ENCODE measurements around the gene IL6.
"Not testable (repeated sequence)": the region's sequence is repeated elsewhere in the genome, so short reads cannot be mapped to it uniquely, and the experiment has no call there.

The IL6 gene

DNA sequence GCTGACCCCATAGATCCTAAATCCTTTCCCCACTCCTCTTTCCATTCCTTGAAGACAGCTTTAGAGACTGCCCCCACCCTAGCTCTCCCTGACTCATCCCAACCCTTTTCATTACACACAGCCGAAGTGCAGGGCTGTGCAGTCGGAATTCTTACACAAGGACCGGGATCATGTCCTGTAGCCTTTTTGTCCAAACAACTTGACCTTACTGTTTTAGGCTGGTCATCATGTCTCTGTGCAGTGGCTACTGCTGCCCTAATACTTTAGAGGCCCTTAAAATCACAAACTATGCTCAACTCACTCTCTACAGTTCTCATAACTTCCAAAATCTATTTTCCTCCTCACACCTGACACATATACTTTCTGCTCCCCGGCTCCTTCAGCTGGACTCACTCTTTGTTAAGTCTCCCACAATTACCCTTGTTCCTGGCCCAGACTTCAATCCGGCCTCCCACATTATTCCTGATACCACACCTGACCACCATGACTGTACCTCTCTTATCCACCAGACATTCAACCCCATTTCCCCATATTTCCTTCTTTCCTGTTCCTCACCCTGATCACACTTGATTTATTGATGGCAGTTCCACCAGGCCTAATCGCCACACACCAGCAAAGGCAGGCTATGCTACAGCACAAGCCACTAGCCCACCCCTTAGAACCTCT lies 19.8 kb upstream of the IL6 start:
- H3K9ac ChIP-seq (ENCODE audit: low read depth, low read length); H3K9me3 ChIP-seq (replicated peaks; ENCODE audit: low read length); H3K4me1 ChIP-seq (ENCODE audit: control insufficient read depth, insufficient read depth, low read length); H3K27me3 ChIP-seq (ENCODE audit: control insufficient read depth, insufficient read depth, low read length); H3K36me3 ChIP-seq (ENCODE audit: insufficient read depth, low read length); H3K4me2 ChIP-seq (ENCODE audit: low read length); H3K4me3 ChIP-seq (ENCODE audit: low read length): not testable (repeated sequence)

GRCh38 chr7:22708214-22708613 lies 18.8 kb upstream of the IL6 start:
- H3K4me2 ChIP-seq (ENCODE audit: low read length); H3K4me1 ChIP-seq (ENCODE audit: control insufficient read depth, insufficient read depth, low read length); H3K36me3 ChIP-seq (ENCODE audit: insufficient read depth, low read length); H3K4me3 ChIP-seq (ENCODE audit: low read length); H3K9me3 ChIP-seq (replicated peaks; ENCODE audit: low read length); H3K27me3 ChIP-seq (ENCODE audit: control insufficient read depth, insufficient read depth, low read length); H3K9ac ChIP-seq (ENCODE audit: low read depth, low read length): not testable (repeated sequence)

DNA sequence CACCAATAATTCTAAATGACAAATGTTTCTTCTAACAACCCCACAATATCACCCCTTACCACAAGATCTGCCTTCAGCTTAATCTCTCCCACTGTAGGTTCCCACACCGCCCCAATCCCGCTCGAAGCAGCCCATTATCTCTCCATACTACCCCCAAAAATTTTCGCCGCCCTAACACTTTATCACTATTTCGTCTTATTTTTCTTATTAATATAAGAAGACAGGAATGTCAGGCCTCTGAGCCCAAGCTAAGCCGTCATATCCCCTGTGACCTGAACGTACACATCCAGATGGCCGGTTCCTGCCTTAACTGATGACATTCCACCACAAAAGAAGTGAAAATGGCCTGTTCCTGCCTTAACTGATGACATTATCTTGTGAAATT lies 18.3 kb upstream of the IL6 start:
- H3K4me2 ChIP-seq (ENCODE audit: low read length); H3K36me3 ChIP-seq (ENCODE audit: insufficient read depth, low read length); H3K9ac ChIP-seq (ENCODE audit: low read depth, low read length); H3K4me1 ChIP-seq (ENCODE audit: control insufficient read depth, insufficient read depth, low read length); H3K9me3 ChIP-seq (replicated peaks; ENCODE audit: low read length); H3K4me3 ChIP-seq (ENCODE audit: low read length); H3K27me3 ChIP-seq (ENCODE audit: control insufficient read depth, insufficient read depth, low read length): not testable (repeated sequence)

- not testable (repeated sequence) for H3K36me3 ChIP-seq (ENCODE audit: insufficient read depth, low read length); H3K4me2 ChIP-seq (ENCODE audit: low read length); H3K4me3 ChIP-seq (ENCODE audit: low read length); H3K9me3 ChIP-seq (replicated peaks; ENCODE audit: low read length); H3K27me3 ChIP-seq (ENCODE audit: control insufficient read depth, insufficient read depth, low read length); H3K4me1 ChIP-seq (ENCODE audit: control insufficient read depth, insufficient read depth, low read length); H3K9ac ChIP-seq (ENCODE audit: low read depth, low read length)
These were observed 17.8 kb upstream of the IL6 start for GRCh38 chr7:22709062-22709829.

- no peaks in the 10 kb centered on the region for H3K27me3 ChIP-seq (ENCODE audit: control insufficient read depth, insufficient read depth, low read length)
- no peaks in the 10 kb centered on the region for H3K36me3 ChIP-seq (ENCODE audit: insufficient read depth, low read length)
- H3K4me2 ChIP-seq (ENCODE audit: low read length), result no peak overlapping the region
- H3K4me1 ChIP-seq (ENCODE audit: control insufficient read depth, insufficient read depth, low read length), result no peaks in the 10 kb centered on the region
- H3K9ac ChIP-seq (ENCODE audit: low read depth, low read length), result no peak overlapping the region
- H3K4me3 ChIP-seq (ENCODE audit: low read length), result no peak overlapping the region
- H3K9me3 ChIP-seq (replicated peaks; ENCODE audit: low read length), result no peaks in the 10 kb centered on the region
These were observed 17.1 kb upstream of the IL6 start for GRCh38 chr7:22709857-22710256.

DNA sequence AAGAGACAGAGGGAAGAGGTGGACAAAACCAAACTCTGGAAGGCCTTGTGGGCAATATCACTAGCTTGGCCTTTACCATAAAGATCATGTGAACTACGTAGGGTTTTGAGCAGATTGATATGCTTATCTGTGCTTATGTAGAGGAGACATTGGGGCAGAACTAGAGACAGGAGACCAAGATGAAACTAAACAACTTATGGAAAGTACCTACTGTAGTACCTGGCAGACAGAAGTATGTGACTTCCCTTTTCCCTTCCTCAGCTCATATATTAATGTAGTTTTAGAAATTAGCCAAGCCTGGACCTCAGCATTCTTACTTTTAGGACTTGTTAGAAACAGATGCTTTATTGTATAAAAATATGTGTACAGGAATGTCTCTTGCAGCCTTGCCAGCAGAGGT lies 14.0 kb upstream of the IL6 start:
- Histone ChIP-seq H3K4me1 (ENCODE audit: control insufficient read depth, insufficient read depth, low read length) (peaks cover 12% of the 10 kb centered on the region), H3K36me3 (ENCODE audit: insufficient read depth, low read length) (no peaks in the 10 kb centered on the region), H3K9ac (ENCODE audit: low read depth, low read length) (no peak overlapping the region), H3K27me3 (ENCODE audit: control insufficient read depth, insufficient read depth, low read length) (no peaks in the 10 kb centered on the region), H3K4me3 (ENCODE audit: low read length) (no peak overlapping the region), H3K9me3 (replicated peaks; ENCODE audit: low read length) (no peaks in the 10 kb centered on the region), H3K4me2 (ENCODE audit: low read length) (no peak overlapping the region)

GRCh38 chr7:22713463-22713862 lies 13.5 kb upstream of the IL6 start:
- Histone ChIP-seq H3K9me3 (replicated peaks; ENCODE audit: low read length) (no peaks in the 10 kb centered on the region), H3K4me3 (ENCODE audit: low read length) (no peak overlapping the region), H3K9ac (ENCODE audit: low read depth, low read length) (no peak overlapping the region), H3K4me2 (ENCODE audit: low read length) (no peak overlapping the region), H3K27me3 (ENCODE audit: control insufficient read depth, insufficient read depth, low read length) (no peaks in the 10 kb centered on the region), H3K36me3 (ENCODE audit: insufficient read depth, low read length) (no peaks in the 10 kb centered on the region), H3K4me1 (ENCODE audit: control insufficient read depth, insufficient read depth, low read length) (peaks cover 16% of the 10 kb centered on the region)

- H3K4me1 ChIP-seq (ENCODE audit: control insufficient read depth, insufficient read depth, low read length), result peaks cover 23% of the 10 kb centered on the region
- no peaks in the 10 kb centered on the region for H3K27me3 ChIP-seq (ENCODE audit: control insufficient read depth, insufficient read depth, low read length)
- H3K4me3 ChIP-seq (ENCODE audit: low read length), result no peak overlapping the region
- H3K9ac ChIP-seq (ENCODE audit: low read depth, low read length), result no peak overlapping the region
- H3K4me2 ChIP-seq (ENCODE audit: low read length), result no peak overlapping the region
- no peaks in the 10 kb centered on the region for H3K9me3 ChIP-seq (replicated peaks; ENCODE audit: low read length)
- H3K36me3 ChIP-seq (ENCODE audit: insufficient read depth, low read length), result no peaks in the 10 kb centered on the region
These were observed 11.0 kb upstream of the IL6 start for GRCh38 chr7:22715969-22716368.

DNA sequence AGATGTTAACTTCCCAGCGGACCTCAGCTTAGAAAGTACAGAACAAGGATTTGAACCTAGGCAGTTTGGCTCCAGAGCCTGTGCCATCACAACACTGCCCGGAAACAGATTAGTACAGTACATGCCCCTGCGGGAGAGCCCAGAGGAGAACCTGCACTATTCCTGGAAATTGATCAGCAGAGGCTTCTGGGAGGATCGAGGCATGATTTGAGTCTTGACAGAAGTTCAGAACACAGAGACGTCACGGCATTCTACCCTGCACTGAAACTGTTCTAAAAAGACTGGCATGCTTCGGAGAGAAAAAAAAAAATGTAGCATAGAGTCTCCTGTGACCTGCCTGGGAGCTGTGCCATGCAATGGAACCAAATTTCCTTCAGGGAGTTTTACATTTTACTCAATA lies 9.2 kb upstream of the IL6 start:
- peak overlapping the region; percentile 63 for H3K4me2 ChIP-seq (ENCODE audit: low read length)
- no peaks in the 10 kb centered on the region for H3K9me3 ChIP-seq (replicated peaks; ENCODE audit: low read length)
- no peaks in the 10 kb centered on the region for H3K27me3 ChIP-seq (ENCODE audit: control insufficient read depth, insufficient read depth, low read length)
- no peaks in the 10 kb centered on the region for H3K36me3 ChIP-seq (ENCODE audit: insufficient read depth, low read length)
- H3K4me1 ChIP-seq (ENCODE audit: control insufficient read depth, insufficient read depth, low read length), result peaks cover 26% of the 10 kb centered on the region
- H3K9ac ChIP-seq (ENCODE audit: low read depth, low read length), result peak overlapping the region; percentile 62
- peak overlapping the region; percentile 21 for H3K4me3 ChIP-seq (ENCODE audit: low read length)

DNA sequence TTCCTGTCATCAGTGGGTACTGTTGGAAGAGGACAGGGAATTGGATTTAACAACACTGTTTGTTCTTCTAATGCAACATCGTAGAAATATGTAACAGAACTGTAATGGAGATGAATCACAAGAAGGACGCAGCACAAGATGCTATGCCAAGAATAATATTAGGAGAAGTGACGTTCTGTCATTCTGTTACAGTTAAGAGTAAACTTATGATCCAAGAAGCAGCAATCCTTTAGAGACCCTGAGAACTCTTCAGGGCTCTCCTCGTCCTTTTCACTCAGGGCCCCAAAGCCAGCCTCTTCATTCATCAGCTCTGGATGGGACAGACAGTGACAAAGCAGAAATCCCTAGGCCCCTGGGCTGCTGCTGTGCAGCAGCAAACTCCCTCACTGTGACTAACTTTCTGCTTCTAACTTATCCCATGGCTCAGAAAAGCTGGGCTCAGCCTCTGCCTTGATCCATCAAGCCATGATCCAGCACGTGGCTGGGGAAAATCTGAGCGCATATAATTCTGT lies 8.7 kb upstream of the IL6 start:
- Histone ChIP-seq H3K36me3 (ENCODE audit: insufficient read depth, low read length) (no peaks in the 10 kb centered on the region), H3K27me3 (ENCODE audit: control insufficient read depth, insufficient read depth, low read length) (no peaks in the 10 kb centered on the region), H3K4me3 (ENCODE audit: low read length) (peak overlapping the region; percentile 21), H3K4me2 (ENCODE audit: low read length) (peak overlapping the region; percentile 63), H3K4me1 (ENCODE audit: control insufficient read depth, insufficient read depth, low read length) (peaks cover 31% of the 10 kb centered on the region), H3K9ac (ENCODE audit: low read depth, low read length) (peak overlapping the region; percentile 80), H3K9me3 (replicated peaks; ENCODE audit: low read length) (no peaks in the 10 kb centered on the region)

GRCh38 chr7:22718911-22719420 lies 8.0 kb upstream of the IL6 start:
- Histone ChIP-seq H3K9ac (ENCODE audit: low read depth, low read length) (peak overlapping the region; percentile 80), H3K4me1 (ENCODE audit: control insufficient read depth, insufficient read depth, low read length) (peaks cover 38% of the 10 kb centered on the region), H3K27me3 (ENCODE audit: control insufficient read depth, insufficient read depth, low read length) (no peaks in the 10 kb centered on the region), H3K4me3 (ENCODE audit: low read length) (no peak overlapping the region), H3K36me3 (ENCODE audit: insufficient read depth, low read length) (no peaks in the 10 kb centered on the region), H3K4me2 (ENCODE audit: low read length) (peak overlapping the region; percentile 57), H3K9me3 (replicated peaks; ENCODE audit: low read length) (no peaks in the 10 kb centered on the region)

Data from skeletal muscle satellite cell (primary cell).